22Rv1 (cell line): ENCODE data around the gene OPN4.

ENCODE experiments used
- ZFX ChIP-seq: fragments of 450-650 bp; IDR thresholded peaks from 2 replicates; pipeline ENCODE4 v1.6.1; 2017; ENCODE audit warnings: antibody characterized with exemption, borderline replicate concordance
- TF ChIP-seq, protein P1 (sequence below): fragments of 450-650 bp; IDR thresholded peaks from 2 replicates; pipeline ENCODE4 v1.5.1; 2017; ENCODE audit warnings: mild to moderate bottlenecking

DNA sequence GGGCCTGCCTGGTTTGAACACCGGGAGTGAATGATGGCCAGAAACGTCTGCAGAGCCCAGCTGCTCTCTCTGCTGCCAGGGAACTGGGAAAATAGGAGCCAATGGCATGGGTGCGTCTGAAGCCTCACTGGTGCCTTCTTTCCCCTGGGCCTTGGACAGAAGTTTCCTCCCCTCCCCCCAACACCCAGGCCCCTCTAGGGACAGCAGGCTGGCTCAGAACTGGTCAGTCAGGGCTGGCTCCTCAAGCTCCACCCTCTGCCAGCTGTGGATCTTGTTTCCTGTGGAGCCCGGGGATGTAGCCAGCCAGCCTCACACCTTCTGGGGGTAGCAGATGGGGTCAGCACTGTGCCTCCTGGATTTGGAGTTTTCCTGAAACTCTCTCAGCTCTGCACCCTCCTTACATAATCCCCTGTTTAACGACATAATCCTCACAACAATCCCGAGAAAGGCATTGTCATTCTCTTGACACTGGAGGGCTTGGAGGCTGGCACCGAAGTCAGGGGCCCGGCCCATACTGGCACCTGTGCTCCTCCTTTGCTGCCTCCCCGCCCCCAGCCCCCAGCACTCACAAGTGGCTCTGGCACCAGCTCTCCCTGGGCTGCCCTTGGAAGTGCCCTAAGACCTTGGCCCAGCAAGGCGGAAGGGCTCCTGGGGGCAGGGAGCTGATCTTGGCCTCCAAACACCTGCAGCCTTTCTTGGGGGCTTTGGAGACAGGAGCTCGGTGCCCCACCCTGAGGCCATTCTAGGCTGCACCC lies 19.7 kb downstream of the OPN4 start:
- TF ChIP-seq, protein P1, sequence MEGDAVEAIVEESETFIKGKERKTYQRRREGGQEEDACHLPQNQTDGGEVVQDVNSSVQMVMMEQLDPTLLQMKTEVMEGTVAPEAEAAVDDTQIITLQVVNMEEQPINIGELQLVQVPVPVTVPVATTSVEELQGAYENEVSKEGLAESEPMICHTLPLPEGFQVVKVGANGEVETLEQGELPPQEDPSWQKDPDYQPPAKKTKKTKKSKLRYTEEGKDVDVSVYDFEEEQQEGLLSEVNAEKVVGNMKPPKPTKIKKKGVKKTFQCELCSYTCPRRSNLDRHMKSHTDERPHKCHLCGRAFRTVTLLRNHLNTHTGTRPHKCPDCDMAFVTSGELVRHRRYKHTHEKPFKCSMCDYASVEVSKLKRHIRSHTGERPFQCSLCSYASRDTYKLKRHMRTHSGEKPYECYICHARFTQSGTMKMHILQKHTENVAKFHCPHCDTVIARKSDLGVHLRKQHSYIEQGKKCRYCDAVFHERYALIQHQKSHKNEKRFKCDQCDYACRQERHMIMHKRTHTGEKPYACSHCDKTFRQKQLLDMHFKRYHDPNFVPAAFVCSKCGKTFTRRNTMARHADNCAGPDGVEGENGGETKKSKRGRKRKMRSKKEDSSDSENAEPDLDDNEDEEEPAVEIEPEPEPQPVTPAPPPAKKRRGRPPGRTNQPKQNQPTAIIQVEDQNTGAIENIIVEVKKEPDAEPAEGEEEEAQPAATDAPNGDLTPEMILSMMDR: no peak
- TF ChIP-seq ZFX: no peak
